B cell (primary cell): ENCODE results near the gene LIPH.
"Not testable (repeated sequence)": the region's sequence is repeated elsewhere in the genome, so short reads cannot be mapped to it uniquely, and the experiment has no call there.

Source experiments
- EZH2 ChIP-seq: IDR thresholded peaks from 2 replicates; pipeline ENCODE4 v1.6.1; 2012; ENCODE audit warnings: borderline replicate concordance, low read depth, mild to moderate bottlenecking, moderate library complexity, low read length; ENCODE audit not compliant: insufficient read depth, poor library complexity, severe bottlenecking
- TF ChIP-seq, protein P1 (sequence below): fragments of 200-600 bp; IDR thresholded peaks from one replicate; pipeline ENCODE4 v1.8.0; 2022; ENCODE audit warnings: antibody characterized with exemption, mild to moderate bottlenecking

DNA sequence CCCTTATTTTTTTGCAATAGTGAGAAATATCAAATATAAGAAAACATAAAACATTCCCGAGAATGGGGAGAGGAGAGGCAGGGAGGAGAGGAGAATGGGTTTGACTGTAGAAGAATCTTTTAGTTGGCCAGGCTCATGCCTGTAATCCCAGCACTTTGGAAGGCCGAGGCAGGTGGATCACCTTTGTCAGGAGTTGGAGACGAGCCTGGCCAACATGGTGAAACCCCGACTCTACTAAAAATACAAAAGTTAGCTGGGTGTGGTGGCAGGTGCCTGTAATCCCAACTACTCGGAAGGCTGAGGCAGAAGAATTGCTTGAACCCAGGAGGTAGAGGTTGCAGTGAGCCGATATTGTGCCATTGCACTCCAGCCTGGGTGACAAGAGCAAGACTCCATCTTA, 4.3 kb upstream of the LIPH start:
- TF ChIP-seq, protein P1, sequence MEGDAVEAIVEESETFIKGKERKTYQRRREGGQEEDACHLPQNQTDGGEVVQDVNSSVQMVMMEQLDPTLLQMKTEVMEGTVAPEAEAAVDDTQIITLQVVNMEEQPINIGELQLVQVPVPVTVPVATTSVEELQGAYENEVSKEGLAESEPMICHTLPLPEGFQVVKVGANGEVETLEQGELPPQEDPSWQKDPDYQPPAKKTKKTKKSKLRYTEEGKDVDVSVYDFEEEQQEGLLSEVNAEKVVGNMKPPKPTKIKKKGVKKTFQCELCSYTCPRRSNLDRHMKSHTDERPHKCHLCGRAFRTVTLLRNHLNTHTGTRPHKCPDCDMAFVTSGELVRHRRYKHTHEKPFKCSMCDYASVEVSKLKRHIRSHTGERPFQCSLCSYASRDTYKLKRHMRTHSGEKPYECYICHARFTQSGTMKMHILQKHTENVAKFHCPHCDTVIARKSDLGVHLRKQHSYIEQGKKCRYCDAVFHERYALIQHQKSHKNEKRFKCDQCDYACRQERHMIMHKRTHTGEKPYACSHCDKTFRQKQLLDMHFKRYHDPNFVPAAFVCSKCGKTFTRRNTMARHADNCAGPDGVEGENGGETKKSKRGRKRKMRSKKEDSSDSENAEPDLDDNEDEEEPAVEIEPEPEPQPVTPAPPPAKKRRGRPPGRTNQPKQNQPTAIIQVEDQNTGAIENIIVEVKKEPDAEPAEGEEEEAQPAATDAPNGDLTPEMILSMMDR = not testable (repeated sequence)
- TF ChIP-seq EZH2 = not testable (repeated sequence)
